Gastrocnemius medialis (tissue), 4 donors: ENCODE results near the gene LEP.
"Not testable (repeated sequence)": the region's sequence is repeated elsewhere in the genome, so short reads cannot be mapped to it uniquely, and the experiment has no call there.

ENCODE experiments used
- POLR2A ChIP-seq, 2 donors: fragments of 450-650 bp; IDR thresholded peaks; one replicate each; pipeline ENCODE4 v1.6.1; 2017; ENCODE audit warnings: antibody characterized with exemption in 2 of 2, mild to moderate bottlenecking in 2 of 2, moderate library complexity in 2 of 2
- TF ChIP-seq, protein P1 (sequence below), 5 experiments: fragments of 450-650 bp in 3 of 5; fragments of 200-600 bp in 2 of 5; sonication (generic) in 2 of 5; IDR thresholded peaks in 4 of 5; conservative IDR thresholded peaks in 1 of 5; 1 replicate in 4 of 5; 2 replicates in 1 of 5; pipeline ENCODE4 v1.5.1; 2016 to 2019; ENCODE audit warnings: antibody characterized with exemption in 5 of 5, mild to moderate bottlenecking in 3 of 5, moderate library complexity in 3 of 5

DNA sequence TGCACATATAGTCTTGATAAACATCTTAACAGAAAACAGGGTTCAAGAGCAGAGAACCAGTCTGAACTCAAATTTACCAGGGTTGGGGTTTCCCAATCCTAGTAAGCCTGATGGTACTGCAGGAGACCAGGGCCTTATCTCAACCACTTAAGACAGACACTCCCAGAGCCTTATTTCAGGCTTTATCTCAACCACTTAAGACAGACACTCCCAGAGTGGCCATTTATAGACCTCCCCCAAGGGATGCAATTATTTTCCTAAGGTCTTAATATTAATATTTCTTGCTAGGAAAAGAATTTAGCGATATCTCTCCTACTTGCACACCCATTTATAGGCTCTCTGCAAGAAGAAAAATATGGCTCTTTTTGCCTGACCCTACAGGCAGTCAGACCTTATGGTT, 39.4 kb downstream of the LEP start:
- TF ChIP-seq, protein P1, sequence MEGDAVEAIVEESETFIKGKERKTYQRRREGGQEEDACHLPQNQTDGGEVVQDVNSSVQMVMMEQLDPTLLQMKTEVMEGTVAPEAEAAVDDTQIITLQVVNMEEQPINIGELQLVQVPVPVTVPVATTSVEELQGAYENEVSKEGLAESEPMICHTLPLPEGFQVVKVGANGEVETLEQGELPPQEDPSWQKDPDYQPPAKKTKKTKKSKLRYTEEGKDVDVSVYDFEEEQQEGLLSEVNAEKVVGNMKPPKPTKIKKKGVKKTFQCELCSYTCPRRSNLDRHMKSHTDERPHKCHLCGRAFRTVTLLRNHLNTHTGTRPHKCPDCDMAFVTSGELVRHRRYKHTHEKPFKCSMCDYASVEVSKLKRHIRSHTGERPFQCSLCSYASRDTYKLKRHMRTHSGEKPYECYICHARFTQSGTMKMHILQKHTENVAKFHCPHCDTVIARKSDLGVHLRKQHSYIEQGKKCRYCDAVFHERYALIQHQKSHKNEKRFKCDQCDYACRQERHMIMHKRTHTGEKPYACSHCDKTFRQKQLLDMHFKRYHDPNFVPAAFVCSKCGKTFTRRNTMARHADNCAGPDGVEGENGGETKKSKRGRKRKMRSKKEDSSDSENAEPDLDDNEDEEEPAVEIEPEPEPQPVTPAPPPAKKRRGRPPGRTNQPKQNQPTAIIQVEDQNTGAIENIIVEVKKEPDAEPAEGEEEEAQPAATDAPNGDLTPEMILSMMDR (IDR thresholded peaks at IDR 0.05 in 4 of 5, conservative IDR thresholded peaks at IDR 0.05 in 1 of 5) = not testable (repeated sequence)
- not testable (repeated sequence) for TF ChIP-seq POLR2A (IDR thresholded peaks at IDR 0.05)
